HFFc6 (cell line): Measurements from ENCODE around the gene UNK. TPM values are rescaled to one million over a fixed set of nuclear protein-coding genes. Genes with fewer than 3 reads are reported as not detected.

Source experiments
- DNase-seq: peaks from one replicate; pipeline ENCODE4 v3.0.0-alpha.2; 2018
- H3K27ac Mint-ChIP-seq: 2 replicates; pipeline ENCODE4 v1.8.0; 2020; ENCODE audit warnings: mild to moderate bottlenecking, mixed read lengths
- H3K27me3 Mint-ChIP-seq: 2 replicates; pipeline ENCODE4 v1.8.0; 2021; ENCODE audit warnings: mild to moderate bottlenecking, moderate library complexity, mixed read lengths; ENCODE audit not compliant: insufficient read depth
- H3K36me3 Mint-ChIP-seq: 2 replicates; pipeline ENCODE4 v1.8.0; 2021; ENCODE audit warnings: low read depth, mixed read lengths
- H3K4me1 Mint-ChIP-seq: 2 replicates; pipeline ENCODE4 v1.8.0; 2020; ENCODE audit warnings: low read depth, mixed read lengths
- H3K4me3 Mint-ChIP-seq: 2 replicates; pipeline ENCODE4 v1.8.0; 2020; ENCODE audit warnings: mild to moderate bottlenecking, moderate library complexity, mixed read lengths
- H3K9me3 Mint-ChIP-seq: 2 replicates; pipeline ENCODE4 v1.8.0; 2020; ENCODE audit warnings: mild to moderate bottlenecking, mixed read lengths
- total RNA-seq, 6 experiments: library from RNA; stranded (reverse); fragmentation: NEBNext Ultra II Directional; extraction: Animal tissue kit (Norgen Biotek cat#: 25700); gene quantifications; 2 replicates in 1 of 6; 3 replicates in 5 of 6; pipeline ENCODE4 v1.2.3, GENCODE V29; 2021
- TF ChIP-seq, protein P1 (sequence below): fragments of 200-600 bp; sonication (generic); IDR thresholded peaks from 2 replicates; pipeline ENCODE4 v1.5.0; 2021; ENCODE audit warnings: antibody characterized with exemption, mild to moderate bottlenecking

The UNK gene
- total RNA-seq, 6 experiments from 2014 or later: 12.7 to 18.6 (median 16.2) TPM

DNA sequence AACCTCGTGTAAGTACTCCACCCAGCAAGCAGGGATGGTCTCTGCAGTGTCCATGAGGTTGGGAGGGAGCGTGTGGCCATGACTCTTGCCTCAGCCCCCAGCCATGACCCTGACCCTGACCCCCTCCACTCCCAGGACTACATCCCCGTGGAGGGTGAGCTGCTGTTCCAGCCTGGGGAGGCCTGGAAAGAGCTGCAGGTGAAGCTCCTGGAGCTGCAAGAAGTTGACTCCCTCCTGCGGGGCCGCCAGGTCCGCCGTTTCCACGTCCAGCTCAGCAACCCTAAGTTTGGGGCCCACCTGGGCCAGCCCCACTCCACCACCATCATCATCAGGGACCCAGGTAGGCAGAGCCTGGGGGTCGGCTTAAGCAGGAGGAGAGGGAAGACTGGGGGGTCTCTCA lies 35.9 kb upstream of the UNK start:
- H3K9me3 Mint-ChIP-seq: no peaks in the 10 kb centered on the region
- no peak overlapping the region for H3K4me3 Mint-ChIP-seq
- no peaks in the 10 kb centered on the region for H3K36me3 Mint-ChIP-seq
- TF ChIP-seq, protein P1, sequence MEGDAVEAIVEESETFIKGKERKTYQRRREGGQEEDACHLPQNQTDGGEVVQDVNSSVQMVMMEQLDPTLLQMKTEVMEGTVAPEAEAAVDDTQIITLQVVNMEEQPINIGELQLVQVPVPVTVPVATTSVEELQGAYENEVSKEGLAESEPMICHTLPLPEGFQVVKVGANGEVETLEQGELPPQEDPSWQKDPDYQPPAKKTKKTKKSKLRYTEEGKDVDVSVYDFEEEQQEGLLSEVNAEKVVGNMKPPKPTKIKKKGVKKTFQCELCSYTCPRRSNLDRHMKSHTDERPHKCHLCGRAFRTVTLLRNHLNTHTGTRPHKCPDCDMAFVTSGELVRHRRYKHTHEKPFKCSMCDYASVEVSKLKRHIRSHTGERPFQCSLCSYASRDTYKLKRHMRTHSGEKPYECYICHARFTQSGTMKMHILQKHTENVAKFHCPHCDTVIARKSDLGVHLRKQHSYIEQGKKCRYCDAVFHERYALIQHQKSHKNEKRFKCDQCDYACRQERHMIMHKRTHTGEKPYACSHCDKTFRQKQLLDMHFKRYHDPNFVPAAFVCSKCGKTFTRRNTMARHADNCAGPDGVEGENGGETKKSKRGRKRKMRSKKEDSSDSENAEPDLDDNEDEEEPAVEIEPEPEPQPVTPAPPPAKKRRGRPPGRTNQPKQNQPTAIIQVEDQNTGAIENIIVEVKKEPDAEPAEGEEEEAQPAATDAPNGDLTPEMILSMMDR: no peak
- no peak for DNase-seq
- H3K27ac Mint-ChIP-seq: no peak overlapping the region
- H3K27me3 Mint-ChIP-seq: peaks cover 1% of the 10 kb centered on the region
- H3K4me1 Mint-ChIP-seq: peaks cover 13% of the 10 kb centered on the region

DNA sequence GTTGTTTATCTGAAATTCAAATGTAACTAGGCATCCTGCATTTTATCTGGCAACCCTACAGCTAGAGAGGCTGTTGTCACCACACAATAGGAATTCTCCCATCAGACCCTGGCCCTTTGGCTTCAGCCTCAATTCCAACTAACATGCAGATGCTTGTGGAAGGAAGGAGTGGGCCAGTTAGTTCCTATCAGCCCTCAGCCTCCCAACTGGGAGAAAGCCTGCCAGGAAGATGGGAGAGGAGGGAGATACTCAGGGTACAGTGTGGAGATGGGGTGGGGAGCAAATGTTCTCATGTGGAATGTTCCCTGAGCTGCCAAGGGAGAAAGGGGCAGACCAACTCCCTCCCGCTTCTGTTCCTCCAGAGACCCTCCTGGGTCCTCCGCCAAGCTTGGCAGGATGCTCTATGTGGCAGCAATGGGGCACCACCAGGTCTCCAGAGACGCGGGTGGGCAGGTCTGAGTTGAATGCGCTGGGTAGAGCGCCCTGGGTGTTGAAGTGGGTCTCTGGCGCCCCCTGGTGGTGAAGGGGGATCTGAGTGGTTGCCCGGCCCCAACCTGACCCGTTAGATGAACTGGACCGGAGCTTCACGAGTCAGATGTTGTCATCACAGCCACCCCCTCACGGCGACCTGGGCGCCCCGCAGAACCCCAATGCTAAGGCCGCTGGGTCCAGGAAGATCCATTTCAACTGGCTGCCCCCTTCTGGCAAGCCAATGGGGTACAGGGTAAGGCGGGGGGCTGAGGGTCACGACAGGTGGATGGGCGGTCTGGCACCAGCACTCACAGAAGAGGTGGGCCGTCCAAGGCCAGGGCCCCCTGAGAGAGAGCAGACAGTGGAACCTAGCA lies 34.8 kb upstream of the UNK start:
- H3K36me3 Mint-ChIP-seq: no peaks in the 10 kb centered on the region
- DNase-seq: peak; percentile 56

DNA sequence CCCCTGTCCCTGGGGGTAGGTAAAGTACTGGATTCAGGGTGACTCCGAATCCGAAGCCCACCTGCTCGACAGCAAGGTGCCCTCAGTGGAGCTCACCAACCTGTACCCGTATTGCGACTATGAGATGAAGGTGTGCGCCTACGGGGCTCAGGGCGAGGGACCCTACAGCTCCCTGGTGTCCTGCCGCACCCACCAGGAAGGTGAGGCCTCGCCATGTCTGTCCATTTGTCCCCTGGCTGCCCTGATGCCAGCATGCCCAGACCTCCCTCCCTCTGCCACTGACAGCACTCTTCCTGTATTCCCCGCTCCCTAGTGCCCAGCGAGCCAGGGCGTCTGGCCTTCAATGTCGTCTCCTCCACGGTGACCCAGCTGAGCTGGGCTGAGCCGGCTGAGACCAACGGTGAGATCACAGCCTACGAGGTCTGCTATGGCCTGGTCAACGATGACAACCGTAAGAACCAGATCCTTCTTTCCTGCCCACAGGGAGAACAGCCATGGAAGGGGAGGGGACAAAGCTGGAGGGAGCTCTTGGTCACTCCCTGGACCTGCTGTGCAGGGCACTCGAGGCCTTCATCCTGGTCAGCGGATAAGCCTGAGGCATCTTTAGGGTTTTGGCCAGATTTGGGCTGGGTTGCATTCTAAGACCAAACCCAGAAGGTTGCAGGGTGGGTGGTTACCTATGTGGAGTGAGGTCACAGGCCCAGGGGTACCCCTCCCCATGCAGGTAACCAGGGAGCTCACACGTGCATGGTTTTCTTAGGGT lies 33.8 kb upstream of the UNK start:
- H3K27ac Mint-ChIP-seq: no peak overlapping the region
- H3K27me3 Mint-ChIP-seq: peaks cover 1% of the 10 kb centered on the region
- TF ChIP-seq, protein P1: no peak
- no peaks in the 10 kb centered on the region for H3K36me3 Mint-ChIP-seq
- H3K4me1 Mint-ChIP-seq: peaks cover 20% of the 10 kb centered on the region
- no peak for DNase-seq
- no peak overlapping the region for H3K4me3 Mint-ChIP-seq
- H3K9me3 Mint-ChIP-seq: no peaks in the 10 kb centered on the region

More for the DNA sequence above, 34.8 kb upstream of the UNK start:
- Mint-ChIP-seq H3K27ac (no peak overlapping the region), H3K27me3 (peaks cover 1% of the 10 kb centered on the region), H3K4me3 (peak overlapping the region; percentile 28; the same call in 1 of the 2 replicates), H3K9me3 (no peaks in the 10 kb centered on the region), H3K4me1 (peaks cover 17% of the 10 kb centered on the region)
- TF ChIP-seq, protein P1: peak; percentile 99

DNA sequence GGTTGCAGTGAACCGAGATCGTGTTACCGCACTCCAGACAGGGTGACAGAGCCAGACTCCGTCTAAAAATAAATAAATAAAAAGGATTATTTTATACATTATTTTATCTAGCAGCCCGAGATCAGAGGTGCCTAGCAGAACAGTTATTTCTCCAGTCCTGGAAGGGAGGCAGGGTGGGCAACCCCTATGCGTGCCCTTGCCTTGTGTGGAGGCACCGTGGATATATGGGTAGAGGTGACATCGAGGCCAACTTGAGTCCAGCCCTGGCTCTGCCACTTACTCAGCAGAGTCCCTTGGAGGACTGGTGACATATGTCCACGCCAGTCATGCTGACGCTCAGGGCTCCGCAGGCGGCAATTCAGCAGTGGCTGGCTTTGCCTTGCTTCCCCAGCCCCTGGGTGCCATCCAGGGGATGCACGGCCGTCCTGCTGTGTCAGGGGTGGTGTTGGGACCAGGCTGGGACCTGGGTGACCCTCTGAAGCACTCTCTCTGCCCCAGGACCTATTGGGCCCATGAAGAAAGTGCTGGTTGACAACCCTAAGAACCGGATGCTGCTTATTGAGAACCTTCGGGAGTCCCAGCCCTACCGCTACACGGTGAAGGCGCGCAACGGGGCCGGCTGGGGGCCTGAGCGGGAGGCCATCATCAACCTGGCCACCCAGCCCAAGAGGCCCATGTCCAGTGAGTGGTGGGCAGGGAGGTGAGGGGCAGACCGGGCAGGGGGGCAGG lies 32.8 kb upstream of the UNK start:
- Mint-ChIP-seq H3K4me1 (peaks cover 20% of the 10 kb centered on the region), H3K36me3 (no peaks in the 10 kb centered on the region), H3K9me3 (no peaks in the 10 kb centered on the region), H3K4me3 (no peak overlapping the region), H3K27ac (no peak overlapping the region), H3K27me3 (peaks cover 1% of the 10 kb centered on the region)
- TF ChIP-seq, protein P1: no peak
- DNase-seq: no peak

DNA sequence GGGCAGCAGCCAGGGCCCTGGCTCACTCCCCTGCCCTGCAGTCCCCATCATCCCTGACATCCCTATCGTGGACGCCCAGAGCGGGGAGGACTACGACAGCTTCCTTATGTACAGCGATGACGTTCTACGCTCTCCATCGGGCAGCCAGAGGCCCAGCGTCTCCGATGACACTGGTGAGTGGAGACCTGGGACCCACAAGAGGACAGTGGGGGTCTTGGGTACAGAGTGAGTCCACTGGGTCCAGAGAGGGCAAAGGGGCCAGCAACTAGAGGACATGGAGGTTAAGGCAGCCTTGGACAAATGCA lies 32.2 kb upstream of the UNK start:
- Mint-ChIP-seq H3K4me1 (peaks cover 20% of the 10 kb centered on the region), H3K9me3 (no peaks in the 10 kb centered on the region), H3K4me3 (no peak overlapping the region), H3K27ac (no peak overlapping the region), H3K27me3 (peaks cover 1% of the 10 kb centered on the region), H3K36me3 (no peaks in the 10 kb centered on the region)
- no peak for DNase-seq
- TF ChIP-seq, protein P1: no peak
